K562 (cell line): Measurements from ENCODE around the gene GRAMD2A. TPM values are rescaled to one million over a fixed set of nuclear protein-coding genes. Genes with fewer than 3 reads are reported as not detected.

Source experiments
- ATAC-seq: fragments of 200-7000 bp; cut with Tn5 transposase; 3 replicates; pipeline ENCODE4 v1.9.1; 2020; ENCODE audit warnings: moderate library complexity
- BruUV-seq: library from RNA; stranded (reverse); fragments of 400-500 nt; replicated peaks from 2 replicates; lab custom pipeline; 2021; lab: Mats Ljungman, UMichigan
- CTCF ChIA-PET: fragments of 300-600 bp; formaldehyde crosslinking; extraction: SDS; loops from one replicate; lab custom pipeline; 2021; ENCODE audit warnings: low intra/inter-chr PET ratio; lab: Yijun Ruan, JAX
- POLR2A ChIA-PET: fragments of 300-600, 350-650 bp; sonication (Branson Sonifier 250); formaldehyde crosslinking; extraction: SDS; loops from one replicate; lab custom pipeline; 2021; ENCODE audit warnings: antibody characterized with exemption, inconsistent platforms; lab: Yijun Ruan, JAX
- DNase-seq, 4 experiments: peaks; one replicate each; pipeline versions ENCODE4 v3.0.0 to v3.0.0-alpha.2; 2011 to 2018; ENCODE audit warnings: low spot score in 3 of 4, mixed read lengths in 3 of 4; ENCODE audit errors: extremely low read depth in 1 of 4
- FAIRE-seq: peaks from 2 replicates; lab custom pipeline; 2011; peaks lifted over from hg19 to GRCh38; lab: Jason Lieb, UNC
- H2AFZ ChIP-seq: 2 replicates; pipeline ENCODE4 v1.6.0; 2011; ENCODE audit warnings: low read depth, low read length, control low read depth, inconsistent platforms
- H3K27ac ChIP-seq: fragments of 200-600 bp; 3 replicates; pipeline ENCODE4 v1.8.0; 2011; ENCODE audit warnings: low read depth, mild to moderate bottlenecking, control low read depth, inconsistent platforms, low read length, moderate library complexity, mixed read lengths; ENCODE audit errors: extremely low read depth
- H3K27me3 ChIP-seq, 2 experiments: fragments of 300-600 bp in 1 of 2; 2 replicates in 1 of 2; 3 replicates in 1 of 2; pipeline versions ENCODE4 v1.6.0 to v1.8.0; 2011; ENCODE audit warnings: inconsistent platforms in 2 of 2, low read length in 2 of 2, mild to moderate bottlenecking in 1 of 2, mixed read lengths in 1 of 2, moderate library complexity in 1 of 2; ENCODE audit not compliant: control insufficient read depth in 2 of 2, insufficient read depth in 2 of 2
- H3K36me3 ChIP-seq: fragments of 300-600 bp; 3 replicates; pipeline ENCODE4 v1.8.0; 2011; ENCODE audit warnings: mild to moderate bottlenecking, low read length, inconsistent platforms; ENCODE audit not compliant: control insufficient read depth, insufficient read depth
- H3K4me1 ChIP-seq, 2 experiments: fragments of 200-600 bp in 1 of 2; replicated peaks in 1 of 2; 2 replicates in 1 of 2; 3 replicates in 1 of 2; pipeline versions ENCODE4 v1.5.1 to v1.8.0; 2011; ENCODE audit warnings: inconsistent platforms in 2 of 2, low read length in 2 of 2, mild to moderate bottlenecking in 1 of 2, mixed read lengths in 1 of 2, moderate library complexity in 1 of 2; ENCODE audit not compliant: control insufficient read depth in 2 of 2, insufficient read depth in 2 of 2
- H3K4me2 ChIP-seq: 2 replicates; pipeline ENCODE4 v1.6.1; 2011; ENCODE audit warnings: low read length, control low read depth, inconsistent platforms, mixed read lengths; ENCODE audit not compliant: insufficient read depth
- H3K4me3 ChIP-seq: fragments of 200-600 bp; sonication (generic), shearing (Covaris generic); 2 replicates; pipeline ENCODE4 v1.5.1; 2016; ENCODE audit warnings: control low read depth, inconsistent platforms
- H3K79me2 ChIP-seq: fragments of 200-600 bp; 3 replicates; pipeline ENCODE4 v1.8.0; 2011; ENCODE audit warnings: low read length, inconsistent platforms; ENCODE audit not compliant: control insufficient read depth, insufficient read depth
- H3K9ac ChIP-seq, 2 experiments: 2 replicates each; pipeline versions ENCODE4 v1.6.0 to v1.6.1; 2011; ENCODE audit warnings: low read depth in 2 of 2, low read length in 2 of 2, control low read depth in 1 of 2, inconsistent platforms in 1 of 2, mild to moderate bottlenecking in 1 of 2, mixed read lengths in 1 of 2; ENCODE audit not compliant: insufficient read depth in 1 of 2
- H3K9me1 ChIP-seq: one replicate; pipeline ENCODE4 v1.6.0; 2011; ENCODE audit warnings: inconsistent platforms, mild to moderate bottlenecking, low read length, moderate library complexity; ENCODE audit not compliant: control insufficient read depth, insufficient read depth
- H3K9me3 ChIP-seq: replicated peaks from 2 replicates; pipeline ENCODE4 v1.5.1; 2011; ENCODE audit warnings: low read depth, low read length, inconsistent platforms; ENCODE audit not compliant: control insufficient read depth, insufficient read depth
- H4K20me1 ChIP-seq: replicated peaks from 2 replicates; pipeline ENCODE4 v1.6.1; 2011; ENCODE audit warnings: low read length, inconsistent platforms, mixed read lengths; ENCODE audit not compliant: control insufficient read depth, insufficient read depth
- BHLHE40 ChIP-seq: IDR thresholded peaks from 2 replicates; pipeline ENCODE4 v1.6.1; 2011; ENCODE audit warnings: low read length, improper control_type of control experiment
- BMI1 ChIP-seq: fragments of 150-350 bp; IDR thresholded peaks from 2 replicates; pipeline ENCODE4 v1.6.1; 2014; ENCODE audit warnings: low read length
- ETS2 ChIP-seq: IDR thresholded peaks from 2 replicates; pipeline ENCODE4 v1.6.1; 2016; ENCODE audit warnings: borderline replicate concordance, missing genetic modification characterization, mild to moderate bottlenecking, moderate library complexity, missing compliant biosample characterization; ENCODE audit not compliant: poor library complexity, severe bottlenecking
- HDAC6 ChIP-seq: IDR thresholded peaks from 2 replicates; pipeline ENCODE4 v1.6.1; 2012; ENCODE audit warnings: low read depth, mild to moderate bottlenecking, control low read depth, inconsistent platforms, low read length, moderate library complexity
- HEY1 ChIP-seq: fragments of 250-450 bp; sonication (Bioruptor Pico); IDR thresholded peaks from 2 replicates; pipeline ENCODE4 v1.5.0; 2020; ENCODE audit warnings: mild to moderate bottlenecking, moderate library complexity, borderline replicate concordance
- HNRNPL ChIP-seq: fragments of 200-400 bp; formaldehyde crosslinking; IDR thresholded peaks from 2 replicates; pipeline ENCODE4 v1.6.1; 2017; ENCODE audit warnings: low read depth, mild to moderate bottlenecking, low read length
- KDM4B ChIP-seq, 2 experiments: fragments of 450-650 bp in 1 of 2; sonication (generic) in 1 of 2; IDR thresholded peaks; 2 replicates each; pipeline ENCODE4 v1.6.1; 2016 to 2017; ENCODE audit warnings: borderline replicate concordance in 2 of 2, antibody characterized with exemption in 1 of 2, low read depth in 1 of 2, mild to moderate bottlenecking in 1 of 2
- MLLT1 ChIP-seq, 2 experiments: fragments of 450-650 bp; IDR thresholded peaks; 2 replicates each; pipeline ENCODE4 v1.6.1; 2016
- NFE2 ChIP-seq: IDR thresholded peaks from 2 replicates; pipeline ENCODE4 v1.6.1; 2014; ENCODE audit warnings: antibody characterized with exemption, low read depth
- POLR3G ChIP-seq: IDR thresholded peaks from 2 replicates; pipeline ENCODE4 v1.6.1; 2011; ENCODE audit not compliant: insufficient read length, insufficient replicate concordance; ENCODE audit errors: extremely low read depth
- SOX6 ChIP-seq: fragments of 450-650 bp; IDR thresholded peaks from 2 replicates; pipeline ENCODE4 v1.6.1; 2014; ENCODE audit warnings: mild to moderate bottlenecking
- XRCC3 ChIP-seq: fragments of 450-650 bp; IDR thresholded peaks from 2 replicates; pipeline ENCODE4 v1.6.1; 2017; ENCODE audit warnings: mild to moderate bottlenecking, moderate library complexity
- ZBTB26 ChIP-seq: fragments of 450-650 bp; formaldehyde crosslinking; IDR thresholded peaks from 2 replicates; pipeline ENCODE4 v1.4.0; 2022; ENCODE audit warnings: missing genetic modification characterization
- ZNF431 ChIP-seq: sonication (generic); formaldehyde crosslinking; IDR thresholded peaks from 2 replicates; pipeline ENCODE4 v1.8.0; 2022; ENCODE audit warnings: mild to moderate bottlenecking, missing genetic modification reagents
- ZNF75A ChIP-seq: fragments of 450-650 bp; formaldehyde crosslinking; IDR thresholded peaks from 2 replicates; pipeline ENCODE4 v1.4.0; 2020; ENCODE audit warnings: mild to moderate bottlenecking
- WGBS: fragments of 100-300 bp; shearing (Covaris generic); methylation state at CpG from one replicate; pipeline ENCODE4 v1.1.6; 2016; ENCODE audit warnings: low coverage, mixed read lengths; ENCODE audit not compliant: insufficient coverage; ENCODE audit errors: missing lambda C conversion rate; 5-methylcytosine and 5-hydroxymethylcytosine counted together
- in situ Hi-C: fragments of 300-500 bp; cut with MboI; formaldehyde crosslinking; loops from 4 replicates; pipeline ENCODE4 v1.15.0; 2018; ENCODE audit warnings: inconsistent platforms, mixed read lengths
- intact Hi-C: fragments of 100-400 bp; cut with micrococcal nuclease; formaldehyde crosslinking; loops from 2 replicates; pipeline ENCODE4 v1.14.2; 2022
- polyA plus RNA-seq, 8 experiments: library from polyadenylated mRNA; depleted of rRNA in 4 of 8; stranded (reverse) in 5 of 8; unstranded in 3 of 8; fragments of >200 nt; fragmentation: Nextera tagmentation in 2 of 8; fragmentation: Illumina TruSeq in 1 of 8; extraction: Ambion mirVana in 2 of 8; extraction: Trizol in 1 of 8; gene quantifications; 2 replicates each; pipeline versions ENCODE4 v1.2.1 to v1.2.3, GENCODE V29; 2011 to 2014; ENCODE audit warnings: inconsistent platforms in 1 of 8, missing spikeins in 1 of 8
- total RNA-seq, 7 experiments: library from RNA; depleted of rRNA in 6 of 7; stranded (reverse); fragments of >200 nt in 6 of 7; fragmentation: Illumina TruSeq in 2 of 7; extraction: Trizol in 2 of 7; gene quantifications; 2 replicates each; pipeline versions ENCODE4 v1.2.1 to v1.2.3, GENCODE V29; 2011 to 2021; ENCODE audit warnings: low replicate concordance in 1 of 7
- TF ChIP-seq, protein P1 (sequence below): fragments of 250-450 bp; sonication (Bioruptor Pico); IDR thresholded peaks from 2 replicates; pipeline ENCODE4 v1.4.0; 2020; ENCODE audit warnings: mild to moderate bottlenecking, moderate library complexity, borderline replicate concordance

GRAMD2A gene
- total and polyA plus RNA-seq, 9 of the 15 experiments (the other 6 are each of a cell fraction or from before 2014, with no cell fraction given): 0.08 to 0.22 TPM; not detected in 7

- WGBS: 1% methylated on average over 43 of the region's 79 CpGs
- DNase-seq (peak; percentile 82 to 93 (median 84)), ATAC-seq (peak; percentile 66), FAIRE-seq (peak; percentile 15)
- in situ Hi-C loops (no loop called here), intact Hi-C loops (loop anchor here (10.0 kb wide), 1 partner anchor 244 kb away; the partner anchor contains the start of gene ARIH1)
- Histone ChIP-seq H3K4me2 (peak overlapping the region; percentile 96), H3K36me3 (peaks cover 28% of the 10 kb centered on the region), H3K9me3 (no peaks in the 10 kb centered on the region), H3K27ac (peak overlapping the region; percentile 88), H3K9ac (peak overlapping the region; percentile 77 to 92), H3K4me1 (peaks cover 54 to 67% of the 10 kb centered on the region in 2 experiments), H3K79me2 (peaks cover 55% of the 10 kb centered on the region), H4K20me1 (peaks cover 8% of the 10 kb centered on the region), H3K27me3 (no peaks in the 10 kb centered on the region), H2AFZ (peak overlapping the region; percentile 70), H3K4me3 (peak overlapping the region; percentile 67), H3K9me1 (peaks cover 6% of the 10 kb centered on the region)
- POLR2A ChIA-PET: interaction anchor here (0.6 to 1.3 kb wide), 6 partner anchors 8 to 36 kb away, joined by 3 to 4 read pairs (median 3); no protein-coding TSS in a partner anchor
- CTCF ChIA-PET: interaction anchor here (0.5 kb wide), 1 partner anchor 1042 kb away, joined by 3 read pairs; no protein-coding TSS in a partner anchor
- BruUV-seq: no TSS peak
- TF ChIP-seq SOX6 (0 out of 2 replicates have a peak, but pooled peaks have one; percentile 9), HEY1 (CRISPR knock-in tag) (no peak), POLR3G (no peak), HNRNPL (0 out of 2 replicates have a peak, but pooled peaks have one; percentile 52), HDAC6 (no peak), ETS2 (tag) (no peak), BHLHE40 (peak; percentile 37; the same call in 1 of the 2 replicates), ZNF75A (CRISPR knock-in tag) (no peak), MLLT1 (IDR thresholded peaks at IDR 0.05) (peak; percentile 85 to 94; a peak in 3 of 4 replicates), KDM4B (IDR thresholded peaks at IDR 0.05; ENCODE audit: borderline replicate concordance in 2 of 2, low read depth in 1 of 2) (0 out of 4 replicates have a peak, but pooled peaks of 1 of the 2 experiments have one; percentile 25), NFE2 (no peak), ZBTB26 (CRISPR knock-in tag) (peak; percentile 84), BMI1 (no peak), ZNF431 (CRISPR knock-in tag) (0 out of 2 replicates have a peak, but pooled peaks have one; percentile 33), XRCC3 (no peak)
- TF ChIP-seq, protein P1, sequence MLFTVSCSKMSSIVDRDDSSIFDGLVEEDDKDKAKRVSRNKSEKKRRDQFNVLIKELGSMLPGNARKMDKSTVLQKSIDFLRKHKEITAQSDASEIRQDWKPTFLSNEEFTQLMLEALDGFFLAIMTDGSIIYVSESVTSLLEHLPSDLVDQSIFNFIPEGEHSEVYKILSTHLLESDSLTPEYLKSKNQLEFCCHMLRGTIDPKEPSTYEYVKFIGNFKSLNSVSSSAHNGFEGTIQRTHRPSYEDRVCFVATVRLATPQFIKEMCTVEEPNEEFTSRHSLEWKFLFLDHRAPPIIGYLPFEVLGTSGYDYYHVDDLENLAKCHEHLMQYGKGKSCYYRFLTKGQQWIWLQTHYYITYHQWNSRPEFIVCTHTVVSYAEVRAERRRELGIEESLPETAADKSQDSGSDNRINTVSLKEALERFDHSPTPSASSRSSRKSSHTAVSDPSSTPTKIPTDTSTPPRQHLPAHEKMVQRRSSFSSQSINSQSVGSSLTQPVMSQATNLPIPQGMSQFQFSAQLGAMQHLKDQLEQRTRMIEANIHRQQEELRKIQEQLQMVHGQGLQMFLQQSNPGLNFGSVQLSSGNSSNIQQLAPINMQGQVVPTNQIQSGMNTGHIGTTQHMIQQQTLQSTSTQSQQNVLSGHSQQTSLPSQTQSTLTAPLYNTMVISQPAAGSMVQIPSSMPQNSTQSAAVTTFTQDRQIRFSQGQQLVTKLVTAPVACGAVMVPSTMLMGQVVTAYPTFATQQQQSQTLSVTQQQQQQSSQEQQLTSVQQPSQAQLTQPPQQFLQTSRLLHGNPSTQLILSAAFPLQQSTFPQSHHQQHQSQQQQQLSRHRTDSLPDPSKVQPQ: no peak
Observed at GRCh38 chr15:72230197-72231065, 32.8 kb upstream of the GRAMD2A start.
